Measurements from ENCODE around the gene BCO1.
"Not testable (repeated sequence)": the region's sequence is repeated elsewhere in the genome, so short reads cannot be mapped to it uniquely, and the experiment has no call there.

BCO1 gene

GRCh38 chr16:81238296-81239011 is at the start of gene BCO1:
BCO1 (plus strand) TSS chr16:81238689; CDS start chr16:81238909, 220 bp downstream.
- in situ Hi-C loops (cut with HindIII; ENCODE audit: low sequenced_read_pairs), result no loop called here

- in situ Hi-C loops (cut with HindIII; ENCODE audit: low sequenced_read_pairs), result no loop called here
These were observed 49.3 kb upstream of the BCO1 start for GRCh38 chr16:81189100-81189664.

- in situ Hi-C loops (cut with HindIII; ENCODE audit: low sequenced_read_pairs), result no loop called here
These were observed 47.8 kb upstream of the BCO1 start for GRCh38 chr16:81190667-81191066.

GRCh38 chr16:81195885-81196534 is 42.5 kb upstream of the BCO1 start:
- in situ Hi-C loops (cut with HindIII; ENCODE audit: low sequenced_read_pairs), result no loop called here

GRCh38 chr16:81198635-81199034 is 39.9 kb upstream of the BCO1 start:
- in situ Hi-C loops (cut with HindIII; ENCODE audit: low sequenced_read_pairs), result no loop called here

- in situ Hi-C loops (cut with HindIII; ENCODE audit: low sequenced_read_pairs), result no loop called here
These were observed 37.2 kb upstream of the BCO1 start for GRCh38 chr16:81201267-81201666.

GRCh38 chr16:81204798-81205680 is 33.5 kb upstream of the BCO1 start:
- in situ Hi-C loops (cut with HindIII; ENCODE audit: low sequenced_read_pairs), result no loop called here

GRCh38 chr16:81207076-81207475 is 31.4 kb upstream of the BCO1 start:
- in situ Hi-C loops (cut with HindIII; ENCODE audit: low sequenced_read_pairs), result no loop called here

- in situ Hi-C loops (cut with HindIII; ENCODE audit: low sequenced_read_pairs), result no loop called here
These were observed 27.7 kb upstream of the BCO1 start for GRCh38 chr16:81210807-81211206.

- in situ Hi-C loops (cut with HindIII; ENCODE audit: low sequenced_read_pairs), result no loop called here
These were observed 25.5 kb upstream of the BCO1 start for GRCh38 chr16:81212830-81213465.

- in situ Hi-C loops (cut with HindIII; ENCODE audit: low sequenced_read_pairs), result no loop called here
These were observed 23.7 kb upstream of the BCO1 start for GRCh38 chr16:81214745-81215166.

GRCh38 chr16:81216114-81216513 is 22.4 kb upstream of the BCO1 start:
- in situ Hi-C loops (cut with HindIII; ENCODE audit: low sequenced_read_pairs), result no loop called here

- in situ Hi-C loops (cut with HindIII; ENCODE audit: low sequenced_read_pairs), result no loop called here
These were observed 21.8 kb upstream of the BCO1 start for GRCh38 chr16:81216706-81217105.

- in situ Hi-C loops (cut with HindIII; ENCODE audit: low sequenced_read_pairs), result no loop called here
These were observed 19.3 kb upstream of the BCO1 start for GRCh38 chr16:81219151-81219550.

GRCh38 chr16:81220349-81220748 is 18.1 kb upstream of the BCO1 start:
- in situ Hi-C loops (cut with HindIII; ENCODE audit: low sequenced_read_pairs), result no loop called here

GRCh38 chr16:81221731-81222130 is 16.8 kb upstream of the BCO1 start:
- in situ Hi-C loops (cut with HindIII; ENCODE audit: low sequenced_read_pairs), result no loop called here

- in situ Hi-C loops (cut with HindIII; ENCODE audit: low sequenced_read_pairs), result no loop called here
These were observed 13.7 kb upstream of the BCO1 start for GRCh38 chr16:81224824-81225223.

- in situ Hi-C loops (cut with HindIII; ENCODE audit: low sequenced_read_pairs), result not testable (repeated sequence)
These were observed 12.8 kb upstream of the BCO1 start for GRCh38 chr16:81225697-81226096.

- in situ Hi-C loops (cut with HindIII; ENCODE audit: low sequenced_read_pairs), result no loop called here
These were observed 10.7 kb upstream of the BCO1 start for GRCh38 chr16:81227785-81228184.

GRCh38 chr16:81229811-81230210 is 8.7 kb upstream of the BCO1 start:
- in situ Hi-C loops (cut with HindIII; ENCODE audit: low sequenced_read_pairs), result no loop called here

- in situ Hi-C loops (cut with HindIII; ENCODE audit: low sequenced_read_pairs), result no loop called here
These were observed 7.5 kb upstream of the BCO1 start for GRCh38 chr16:81231014-81231413.
